Ectodermal cell (in vitro differentiated cells): ENCODE results near the gene RPP25.
"Not testable (repeated sequence)": the region's sequence is repeated elsewhere in the genome, so short reads cannot be mapped to it uniquely, and the experiment has no call there.

ENCODE experiments used
- H3K27ac ChIP-seq: 2 replicates; pipeline ENCODE4 v1.7.0; 2013; ENCODE audit warnings: mild to moderate bottlenecking, low read depth, low read length; ENCODE audit not compliant: insufficient read depth, poor library complexity, severe bottlenecking
- H3K27me3 ChIP-seq: 2 replicates; pipeline ENCODE4 v1.7.0; 2013; ENCODE audit warnings: mild to moderate bottlenecking, low read length; ENCODE audit not compliant: insufficient read depth, control insufficient read depth, poor library complexity, severe bottlenecking
- H3K36me3 ChIP-seq: one replicate; pipeline ENCODE4 v1.7.0; 2013; ENCODE audit warnings: low read length; ENCODE audit not compliant: control insufficient read depth, insufficient read depth
- H3K4me1 ChIP-seq: one replicate; pipeline ENCODE4 v1.7.0; 2013; ENCODE audit warnings: low read length; ENCODE audit not compliant: control insufficient read depth, insufficient read depth
- H3K4me3 ChIP-seq: 2 replicates; pipeline ENCODE4 v1.7.0; 2013; ENCODE audit warnings: low read depth, low read length, control low read depth; ENCODE audit not compliant: insufficient read depth
- H3K9me3 ChIP-seq: 2 replicates; pipeline ENCODE4 v1.7.0; 2013; ENCODE audit warnings: mild to moderate bottlenecking, low read length, moderate library complexity; ENCODE audit not compliant: control insufficient read depth
- WGBS, 2 experiments: methylation state at CpG; one replicate each; pipeline ENCODE4 v1.1.7; 2013; ENCODE audit warnings: missing lambda C conversion rate in 2 of 2; 5-methylcytosine and 5-hydroxymethylcytosine counted together

The RPP25 gene

GRCh38 chr15:74957476-74958035, 984 bp upstream of the RPP25 start:
- H3K36me3 ChIP-seq = no peaks in the 10 kb centered on the region
- H3K4me3 ChIP-seq = peak overlapping the region; percentile 46
- no peak overlapping the region for H3K27ac ChIP-seq
- WGBS, 2 experiments = 4 to 5% methylated on average over 25 to 26 of the region's 28 CpGs
- peaks cover 72% of the 10 kb centered on the region for H3K27me3 ChIP-seq
- H3K4me1 ChIP-seq = peaks cover 24% of the 10 kb centered on the region
- H3K9me3 ChIP-seq = no peaks in the 10 kb centered on the region

- Histone ChIP-seq H3K27me3 (peaks cover 66% of the 10 kb centered on the region), H3K27ac (no peak overlapping the region), H3K36me3 (no peaks in the 10 kb centered on the region), H3K9me3 (no peaks in the 10 kb centered on the region), H3K4me3 (peak overlapping the region; percentile 46), H3K4me1 (peaks cover 24% of the 10 kb centered on the region)
- 4% methylated on average over 88 of the region's 88 CpGs for WGBS, 2 experiments
Measured at GRCh38 chr15:74955796-74956647, 550 bp downstream of the RPP25 start.

GRCh38 chr15:74955017-74955416, 1.6 kb downstream of the RPP25 start:
- Histone ChIP-seq H3K4me1 (peaks cover 24% of the 10 kb centered on the region), H3K36me3 (no peaks in the 10 kb centered on the region), H3K27me3 (peaks cover 56% of the 10 kb centered on the region), H3K27ac (no peak overlapping the region), H3K9me3 (no peaks in the 10 kb centered on the region), H3K4me3 (peak overlapping the region; percentile 46)
- WGBS, 2 experiments = 68 to 72% methylated on average over 8 of the region's 8 CpGs

- peaks cover 24% of the 10 kb centered on the region for H3K4me1 ChIP-seq
- H3K27ac ChIP-seq = no peak overlapping the region
- H3K9me3 ChIP-seq = no peaks in the 10 kb centered on the region
- H3K4me3 ChIP-seq = no peak overlapping the region
- no peaks in the 10 kb centered on the region for H3K36me3 ChIP-seq
- H3K27me3 ChIP-seq = peaks cover 51% of the 10 kb centered on the region
Measured at GRCh38 chr15:74954515-74954914, 2.1 kb downstream of the RPP25 start.

GRCh38 chr15:74951006-74951405, 5.6 kb downstream of the RPP25 start:
- Histone ChIP-seq H3K4me1 (peaks cover 17% of the 10 kb centered on the region), H3K36me3 (no peaks in the 10 kb centered on the region), H3K27me3 (peaks cover 16% of the 10 kb centered on the region), H3K4me3 (no peak overlapping the region), H3K27ac (no peak overlapping the region), H3K9me3 (no peaks in the 10 kb centered on the region)
- WGBS, 2 experiments = 75 to 76% methylated on average over 3 of the region's 3 CpGs

- Histone ChIP-seq H3K27ac (no peak overlapping the region), H3K4me1 (peaks cover 10% of the 10 kb centered on the region), H3K4me3 (no peak overlapping the region), H3K27me3 (peaks cover 9% of the 10 kb centered on the region), H3K36me3 (no peaks in the 10 kb centered on the region), H3K9me3 (no peaks in the 10 kb centered on the region)
- 51 to 52% methylated on average over 7 of the region's 7 CpGs for WGBS, 2 experiments
Measured at GRCh38 chr15:74950078-74950908, 6.3 kb downstream of the RPP25 start.

GRCh38 chr15:74937590-74938371, 18.8 kb downstream of the RPP25 start, which contains the start of gene COX5A:
COX5A (minus strand) TSS chr15:74938073; CDS start chr15:74938014, 59 bp downstream.
- H3K27me3 ChIP-seq = no peaks in the 10 kb centered on the region
- no peaks in the 10 kb centered on the region for H3K4me1 ChIP-seq
- 0% methylated on average over 85 of the region's 85 CpGs for WGBS, 2 experiments

GRCh38 chr15:74937272-74937589, 19.3 kb downstream of the RPP25 start:
- WGBS, 2 experiments = 1% methylated on average over 18 of the region's 18 CpGs
- H3K36me3 ChIP-seq = no peaks in the 10 kb centered on the region

More at GRCh38 chr15:74937590-74938371, 18.8 kb downstream of the RPP25 start, which contains the start of gene COX5A:
- H3K27ac ChIP-seq = peak within 1 kb of the TSS; percentile 89
- no peaks in the 10 kb centered on the region for H3K9me3 ChIP-seq
- H3K4me3 ChIP-seq = peak within 1 kb of the TSS; percentile 89
- H3K36me3 ChIP-seq = no peaks in the 10 kb centered on the region

GRCh38 chr15:74935193-74935592, 21.4 kb downstream of the RPP25 start:
- H3K27ac ChIP-seq, H3K4me3 ChIP-seq, H3K27me3 ChIP-seq, H3K4me1 ChIP-seq, H3K9me3 ChIP-seq, H3K36me3 ChIP-seq: not testable (repeated sequence)
- 71 to 79% methylated on average over 2 to 3 of the region's 3 CpGs for WGBS, 2 experiments

More at GRCh38 chr15:74937272-74937589, 19.3 kb downstream of the RPP25 start:
- no peaks in the 10 kb centered on the region for H3K9me3 ChIP-seq
- no peaks in the 10 kb centered on the region for H3K4me1 ChIP-seq
- H3K27ac ChIP-seq = peak overlapping the region; percentile 89
- H3K27me3 ChIP-seq = no peaks in the 10 kb centered on the region
- peak overlapping the region; percentile 89 for H3K4me3 ChIP-seq
